ENCODE results near the gene SH2D3A. TPM values are rescaled to one million over a fixed set of nuclear protein-coding genes. Genes with fewer than 3 reads are reported as not detected.

The SH2D3A gene
- total and polyA plus RNA-seq, 2 donors (not counting 3 experiments of a cell fraction or from before 2014, with no cell fraction given), result 0.04 to 0.53 TPM

DNA sequence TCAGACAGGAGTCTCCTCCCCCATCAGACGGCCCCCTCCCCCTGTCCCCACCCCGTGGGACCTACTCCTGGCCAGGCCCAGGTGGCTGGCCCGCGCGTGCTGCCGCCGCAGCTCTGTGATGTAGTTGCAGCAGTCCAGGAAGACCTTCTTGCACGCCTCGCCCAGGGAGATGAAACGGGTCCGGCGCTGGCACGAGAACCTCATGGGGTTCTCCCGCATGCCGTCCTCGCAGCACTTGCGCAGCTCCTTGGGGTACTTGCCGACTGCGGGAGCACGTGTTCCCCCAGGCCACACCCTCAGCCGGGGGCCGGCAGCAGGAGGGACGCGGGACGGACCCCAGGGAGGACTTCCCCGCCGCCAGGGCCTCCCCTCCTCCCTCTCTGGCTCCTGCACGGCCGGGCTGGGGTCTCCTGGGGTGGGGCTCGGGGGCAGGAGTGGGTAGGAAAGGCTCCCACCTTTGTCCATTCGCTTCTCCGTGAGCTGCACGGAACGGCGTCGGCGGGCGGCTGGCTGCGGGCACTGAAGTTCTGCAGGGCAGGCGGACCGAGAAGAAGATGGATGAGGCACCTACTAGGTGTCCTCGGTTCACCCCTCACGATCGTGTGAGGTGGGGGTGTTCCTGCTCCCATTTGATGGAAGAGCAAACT lies 60.1 kb downstream of the SH2D3A start:
- H3K4me3 ChIP-seq (replicated peaks in 1 of 3; ENCODE audit: insufficient read depth in 1 of 3, low read depth in 1 of 3, low read length in 3 of 3), result no peak overlapping the region
- dilution Hi-C loops (cut with MboI; ENCODE audit: extremely low pct_ligation_motif_present, low sequenced_read_pairs), result no loop called here
- H3K27ac ChIP-seq (ENCODE audit: insufficient read depth, low read depth, low read length), result no peak overlapping the region
- ChIA-PET POLR2A (no interaction called here), CTCF (no interaction called here)
- no peaks in the 10 kb centered on the region for H4K20me1 ChIP-seq (replicated peaks; ENCODE audit: control insufficient read depth, extremely low read depth, insufficient read depth, low read length)
- H3K4me1 ChIP-seq (ENCODE audit: control insufficient read depth, extremely low read depth, insufficient read depth, low read length), result no peaks in the 10 kb centered on the region
- no peaks in the 10 kb centered on the region for H3K9me1 ChIP-seq (replicated peaks; ENCODE audit: control insufficient read depth, extremely low read depth, insufficient read depth, low read length)
- peaks cover 2 to 5% of the 10 kb centered on the region in 2 experiments for H3K27me3 ChIP-seq (ENCODE audit: control insufficient read depth in 2 of 2, insufficient read depth in 2 of 2, low read length in 2 of 2)
- no peaks in the 10 kb centered on the region for H3K9me3 ChIP-seq (replicated peaks; ENCODE audit: control insufficient read depth, insufficient read depth, low read length)
- BruUV-seq (replicated peaks), result no TSS peak
- H3K79me2 ChIP-seq (ENCODE audit: control insufficient read depth, insufficient read depth, low read length), result no peaks in the 10 kb centered on the region
- H3K36me3 ChIP-seq (ENCODE audit: control insufficient read depth in 2 of 2, extremely low read depth in 1 of 2, insufficient read depth in 2 of 2, low read length in 2 of 2), result no peaks in the 10 kb centered on the region
- H3K9ac ChIP-seq (replicated peaks; ENCODE audit: extremely low read depth, insufficient read depth, low read length), result no peak overlapping the region
- no peak for DNase-seq (ENCODE audit: low read depth, low spot score)
- intact Hi-C loops (cut with micrococcal nuclease), result no loop called here
- TF ChIP-seq, protein P1, sequence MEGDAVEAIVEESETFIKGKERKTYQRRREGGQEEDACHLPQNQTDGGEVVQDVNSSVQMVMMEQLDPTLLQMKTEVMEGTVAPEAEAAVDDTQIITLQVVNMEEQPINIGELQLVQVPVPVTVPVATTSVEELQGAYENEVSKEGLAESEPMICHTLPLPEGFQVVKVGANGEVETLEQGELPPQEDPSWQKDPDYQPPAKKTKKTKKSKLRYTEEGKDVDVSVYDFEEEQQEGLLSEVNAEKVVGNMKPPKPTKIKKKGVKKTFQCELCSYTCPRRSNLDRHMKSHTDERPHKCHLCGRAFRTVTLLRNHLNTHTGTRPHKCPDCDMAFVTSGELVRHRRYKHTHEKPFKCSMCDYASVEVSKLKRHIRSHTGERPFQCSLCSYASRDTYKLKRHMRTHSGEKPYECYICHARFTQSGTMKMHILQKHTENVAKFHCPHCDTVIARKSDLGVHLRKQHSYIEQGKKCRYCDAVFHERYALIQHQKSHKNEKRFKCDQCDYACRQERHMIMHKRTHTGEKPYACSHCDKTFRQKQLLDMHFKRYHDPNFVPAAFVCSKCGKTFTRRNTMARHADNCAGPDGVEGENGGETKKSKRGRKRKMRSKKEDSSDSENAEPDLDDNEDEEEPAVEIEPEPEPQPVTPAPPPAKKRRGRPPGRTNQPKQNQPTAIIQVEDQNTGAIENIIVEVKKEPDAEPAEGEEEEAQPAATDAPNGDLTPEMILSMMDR (IDR thresholded peaks at IDR 0.05; ENCODE audit: extremely low read depth in 1 of 2, insufficient read depth in 1 of 2, low read depth in 1 of 2, low read length in 2 of 2), result no peak
- no peak for TF ChIP-seq MYC (IDR thresholded peaks at IDR 0.05; ENCODE audit: low read depth, low read length)
- TF ChIP-seq, protein P2, sequence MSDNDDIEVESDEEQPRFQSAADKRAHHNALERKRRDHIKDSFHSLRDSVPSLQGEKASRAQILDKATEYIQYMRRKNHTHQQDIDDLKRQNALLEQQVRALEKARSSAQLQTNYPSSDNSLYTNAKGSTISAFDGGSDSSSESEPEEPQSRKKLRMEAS (IDR thresholded peaks at IDR 0.05; ENCODE audit: insufficient read depth, insufficient read length), result no peak
- no peak for TF ChIP-seq FOS (IDR thresholded peaks at IDR 0.05; ENCODE audit: borderline replicate concordance, insufficient read depth, low read length)
- TF ChIP-seq GATA2 (IDR thresholded peaks at IDR 0.05; ENCODE audit: insufficient read depth, insufficient read length, low read depth, low read length), result no peak
- no peak for TF ChIP-seq POLR2AphosphoS5 (IDR thresholded peaks at IDR 0.05; ENCODE audit: insufficient read depth, low read depth, low read length)
- TF ChIP-seq POLR2A (IDR thresholded peaks at IDR 0.05; ENCODE audit: low read depth, low read length), result no peak
- no peak for TF ChIP-seq JUN (IDR thresholded peaks at IDR 0.05; ENCODE audit: borderline replicate concordance, insufficient read depth, insufficient read length, low read depth)
- TF ChIP-seq EZH2 (IDR thresholded peaks at IDR 0.05; ENCODE audit: borderline replicate concordance, low read depth, low read length, severe bottlenecking), result no peak
- H2AFZ ChIP-seq (ENCODE audit: low read depth, low read length), result no peak overlapping the region
- no peak overlapping the region for H3K4me2 ChIP-seq (ENCODE audit: insufficient read depth, low read length)
- FAIRE-seq, result no peak
